GM18520 (cell line): ENCODE results near the gene SERPINA5.

ENCODE experiments used
- ATAC-seq: cut with Tn5 transposase; IDR thresholded peaks from one replicate; pipeline ENCODE4 v1.9.1; 2021; ENCODE audit not compliant: unreplicated experiment

Gene SERPINA5

GRCh38 chr14:94641632-94641955 is 60.4 kb downstream of the SERPINA5 start:
- no peak for ATAC-seq
